Liver (tissue), 9 donors: ENCODE results near the gene RAD51B. TPM values are rescaled to one million over a fixed set of nuclear protein-coding genes. Genes with fewer than 3 reads are reported as not detected.

Experiments used
- DNase-seq: peaks from one replicate; pipeline ENCODE4 v3.0.0-alpha.2; 2017; ENCODE audit warnings: low spot score
- H3K27ac ChIP-seq, 2 donors: one replicate each; pipeline ENCODE4 v1.7.0; 2013; ENCODE audit warnings: inconsistent platforms in 2 of 2, low read length in 2 of 2, control low read depth in 1 of 2, low read depth in 1 of 2, mild to moderate bottlenecking in 1 of 2
- H3K27me3 ChIP-seq, 4 donors: one replicate each; pipeline versions ENCODE4 v1.6.1 to v1.7.0; 2013; ENCODE audit warnings: low read length in 3 of 4, inconsistent platforms in 1 of 4, mild to moderate bottlenecking in 1 of 4, moderate library complexity in 1 of 4; ENCODE audit not compliant: control insufficient read depth in 4 of 4, insufficient read depth in 4 of 4
- H3K36me3 ChIP-seq, 4 donors: one replicate each; pipeline versions ENCODE4 v1.6.1 to v1.7.0; 2013; ENCODE audit warnings: low read length in 3 of 4, mild to moderate bottlenecking in 3 of 4, low read depth in 1 of 4, moderate library complexity in 1 of 4; ENCODE audit not compliant: control insufficient read depth in 4 of 4, insufficient read depth in 3 of 4
- H3K4me1 ChIP-seq, 4 donors: one replicate each; pipeline versions ENCODE4 v1.6.1 to v1.7.0; 2013; ENCODE audit warnings: low read length in 3 of 4, mild to moderate bottlenecking in 3 of 4, moderate library complexity in 1 of 4; ENCODE audit not compliant: control insufficient read depth in 4 of 4, insufficient read depth in 4 of 4
- H3K4me3 ChIP-seq, 3 donors: one replicate each; pipeline versions ENCODE4 v1.6.1 to v1.7.0; 2013; ENCODE audit warnings: low read length in 3 of 3, control low read depth in 1 of 3, low read depth in 1 of 3, mild to moderate bottlenecking in 1 of 3
- H3K9ac ChIP-seq, 2 donors: one replicate each; pipeline ENCODE4 v1.7.0; 2013; ENCODE audit warnings: low read length in 2 of 2, mild to moderate bottlenecking in 2 of 2, moderate library complexity in 2 of 2, control low read depth in 1 of 2, low read depth in 1 of 2
- H3K9me3 ChIP-seq, 4 donors: one replicate each; pipeline versions ENCODE4 v1.6.1 to v1.7.0; 2013; ENCODE audit warnings: low read length in 3 of 4; ENCODE audit not compliant: control insufficient read depth in 4 of 4
- FOXA2 ChIP-seq: IDR thresholded peaks from 2 replicates; pipeline ENCODE4 v1.6.1; 2016; ENCODE audit warnings: antibody characterized with exemption
- HNF4A ChIP-seq, 2 donors: conservative IDR thresholded peaks; 2 replicates each; pipeline ENCODE4 v1.6.1; 2016; ENCODE audit warnings: antibody characterized with exemption in 2 of 2, mild to moderate bottlenecking in 2 of 2
- NR2F2 ChIP-seq: IDR thresholded peaks from 2 replicates; pipeline ENCODE4 v1.6.1; 2016; ENCODE audit warnings: antibody characterized with exemption
- RAD21 ChIP-seq, 2 donors: IDR thresholded peaks; 2 replicates each; pipeline ENCODE4 v1.6.1; 2016; ENCODE audit warnings: antibody characterized with exemption in 2 of 2, mild to moderate bottlenecking in 2 of 2
- RXRA ChIP-seq, 2 donors: IDR thresholded peaks; 2 replicates each; pipeline ENCODE4 v1.6.1; 2017 to 2018; ENCODE audit warnings: antibody characterized with exemption in 2 of 2, mild to moderate bottlenecking in 1 of 2
- SP1 ChIP-seq: IDR thresholded peaks from 2 replicates; pipeline ENCODE4 v1.6.1; 2018; ENCODE audit warnings: antibody characterized with exemption, mild to moderate bottlenecking
- TAF1 ChIP-seq: conservative IDR thresholded peaks from 2 replicates; pipeline ENCODE4 v1.6.1; 2016; ENCODE audit warnings: antibody characterized with exemption, mild to moderate bottlenecking
- YY1 ChIP-seq: IDR thresholded peaks from 2 replicates; pipeline ENCODE4 v1.6.1; 2016; ENCODE audit warnings: antibody characterized with exemption, mild to moderate bottlenecking
- WGBS: extraction: QIAGEN DNeasy Blood & Tissue Kit; methylation state at CpG from one replicate; pipeline ENCODE4 v1.1.7; 2013; 5-methylcytosine and 5-hydroxymethylcytosine counted together
- polyA plus RNA-seq, 2 donors: library from polyadenylated mRNA; stranded (reverse) in 1 of 2; unstranded in 1 of 2; fragments of 200-250 nt in 1 of 2; fragments of >200 nt in 1 of 2; fragmentation: Nextera tagmentation in 1 of 2; extraction: Ambion mirVana in 1 of 2; gene quantifications; one replicate each; pipeline versions ENCODE4 v1.2.1 to v1.2.3, GENCODE V29; 2013 to 2015
- total RNA-seq, 2 donors: library from RNA; depleted of rRNA; stranded (reverse); fragments of >200 nt; gene quantifications; one replicate each; pipeline ENCODE4 v1.2.3, GENCODE V29; 2014
- TF ChIP-seq, protein P1 (sequence below): IDR thresholded peaks from 2 replicates; pipeline ENCODE4 v1.6.1; 2016; ENCODE audit warnings: antibody characterized with exemption, mild to moderate bottlenecking
- TF ChIP-seq, protein P2 (sequence below): IDR thresholded peaks from 2 replicates; pipeline ENCODE4 v1.6.1; 2016; ENCODE audit warnings: antibody characterized with exemption
- TF ChIP-seq, protein P3 (sequence below): IDR thresholded peaks from 2 replicates; pipeline ENCODE4 v1.6.1; 2016; ENCODE audit warnings: antibody characterized with exemption
- TF ChIP-seq, protein P4 (sequence below): IDR thresholded peaks from 2 replicates; pipeline ENCODE4 v1.6.1; 2016; ENCODE audit warnings: antibody characterized with exemption
- donor health status: healthy.
- donor health status: healthy.
- donor health status: healthy.
- donor health status: healthy.
- donor health status: healthy.

Gene RAD51B
- total and polyA plus RNA-seq, 4 donors: 0.81 to 12.9 (median 2.4) TPM

DNA sequence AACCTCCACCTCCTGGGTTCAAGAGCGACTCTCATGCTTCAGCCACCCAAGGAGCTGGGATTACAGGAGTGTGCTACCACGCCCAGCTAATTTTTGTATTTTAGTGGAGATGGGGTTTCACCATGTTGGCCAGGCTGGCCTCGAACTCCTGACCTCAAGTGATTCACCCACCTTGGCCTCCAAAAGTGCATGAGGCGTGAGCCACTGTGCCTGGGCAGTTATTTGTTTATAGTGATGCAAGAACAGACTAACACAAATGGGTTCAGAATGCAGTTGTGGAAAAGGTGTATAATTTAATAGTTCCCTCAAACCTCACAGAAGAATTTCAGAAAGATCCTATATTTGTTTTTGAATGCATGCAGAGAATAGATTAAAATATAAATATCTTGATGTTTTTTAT is 526.2 kb downstream of the RAD51B start:
- Histone ChIP-seq H3K4me3 (no peak overlapping the region), H3K4me1 (no peaks in the 10 kb centered on the region), H3K9ac (no peak overlapping the region), H3K36me3 (no peaks in the 10 kb centered on the region), H3K27me3 (no peaks in the 10 kb centered on the region), H3K27ac (no peak overlapping the region), H3K9me3 (no peaks in the 10 kb centered on the region)
- WGBS: 96% methylated on average over 4 of the region's 4 CpGs
- no peak for TF ChIP-seq RXRA (IDR thresholded peaks at IDR 0.05)
- TF ChIP-seq, protein P1, sequence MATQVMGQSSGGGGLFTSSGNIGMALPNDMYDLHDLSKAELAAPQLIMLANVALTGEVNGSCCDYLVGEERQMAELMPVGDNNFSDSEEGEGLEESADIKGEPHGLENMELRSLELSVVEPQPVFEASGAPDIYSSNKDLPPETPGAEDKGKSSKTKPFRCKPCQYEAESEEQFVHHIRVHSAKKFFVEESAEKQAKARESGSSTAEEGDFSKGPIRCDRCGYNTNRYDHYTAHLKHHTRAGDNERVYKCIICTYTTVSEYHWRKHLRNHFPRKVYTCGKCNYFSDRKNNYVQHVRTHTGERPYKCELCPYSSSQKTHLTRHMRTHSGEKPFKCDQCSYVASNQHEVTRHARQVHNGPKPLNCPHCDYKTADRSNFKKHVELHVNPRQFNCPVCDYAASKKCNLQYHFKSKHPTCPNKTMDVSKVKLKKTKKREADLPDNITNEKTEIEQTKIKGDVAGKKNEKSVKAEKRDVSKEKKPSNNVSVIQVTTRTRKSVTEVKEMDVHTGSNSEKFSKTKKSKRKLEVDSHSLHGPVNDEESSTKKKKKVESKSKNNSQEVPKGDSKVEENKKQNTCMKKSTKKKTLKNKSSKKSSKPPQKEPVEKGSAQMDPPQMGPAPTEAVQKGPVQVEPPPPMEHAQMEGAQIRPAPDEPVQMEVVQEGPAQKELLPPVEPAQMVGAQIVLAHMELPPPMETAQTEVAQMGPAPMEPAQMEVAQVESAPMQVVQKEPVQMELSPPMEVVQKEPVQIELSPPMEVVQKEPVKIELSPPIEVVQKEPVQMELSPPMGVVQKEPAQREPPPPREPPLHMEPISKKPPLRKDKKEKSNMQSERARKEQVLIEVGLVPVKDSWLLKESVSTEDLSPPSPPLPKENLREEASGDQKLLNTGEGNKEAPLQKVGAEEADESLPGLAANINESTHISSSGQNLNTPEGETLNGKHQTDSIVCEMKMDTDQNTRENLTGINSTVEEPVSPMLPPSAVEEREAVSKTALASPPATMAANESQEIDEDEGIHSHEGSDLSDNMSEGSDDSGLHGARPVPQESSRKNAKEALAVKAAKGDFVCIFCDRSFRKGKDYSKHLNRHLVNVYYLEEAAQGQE: no peak
- no peak for DNase-seq

DNA sequence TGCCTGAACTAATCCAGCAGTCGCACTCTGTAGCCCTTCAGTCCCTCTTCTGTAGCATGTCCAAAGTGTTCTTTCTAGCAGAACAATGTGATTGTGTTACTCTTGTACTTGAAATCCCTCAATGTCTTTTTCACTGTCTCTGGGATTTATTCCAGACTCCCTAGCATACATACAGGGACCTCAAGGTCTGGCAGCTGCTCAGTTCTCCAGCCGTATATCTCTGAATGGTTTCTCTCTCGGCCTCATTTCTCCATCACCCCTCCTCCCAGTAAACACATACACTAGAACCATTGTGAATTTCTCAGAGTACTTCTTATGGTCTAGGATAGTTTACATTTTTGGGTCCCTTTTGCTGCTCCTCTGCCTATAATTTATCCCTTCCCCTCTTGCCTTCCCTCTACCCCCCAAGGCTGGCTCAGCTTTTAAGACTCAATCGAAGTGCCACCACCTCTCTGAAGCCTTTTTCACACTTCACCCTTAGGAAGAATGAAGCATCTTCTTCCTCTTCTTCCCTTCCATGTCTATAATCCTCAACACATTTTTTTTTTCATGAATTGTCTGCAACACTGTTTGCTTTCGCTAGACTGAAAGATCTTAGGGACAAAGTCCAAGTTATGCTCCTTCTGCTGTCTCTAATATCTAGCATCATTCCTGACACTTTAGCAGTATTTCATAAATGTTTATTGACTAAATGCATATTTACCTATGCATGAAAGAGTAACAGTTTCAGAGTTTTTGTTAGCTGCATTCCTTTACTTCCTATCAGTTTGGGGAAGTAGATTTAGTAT is 527.2 kb downstream of the RAD51B start:
- Histone ChIP-seq H3K27ac (no peak overlapping the region), H3K27me3 (no peaks in the 10 kb centered on the region), H3K9ac (no peak overlapping the region), H3K4me1 (no peaks in the 10 kb centered on the region), H3K4me3 (no peak overlapping the region), H3K36me3 (no peaks in the 10 kb centered on the region), H3K9me3 (no peaks in the 10 kb centered on the region)
- TF ChIP-seq NR2F2 (no peak), SP1 (no peak)
- WGBS: 95% methylated on average over 5 of the region's 5 CpGs
- DNase-seq: no peak

DNA sequence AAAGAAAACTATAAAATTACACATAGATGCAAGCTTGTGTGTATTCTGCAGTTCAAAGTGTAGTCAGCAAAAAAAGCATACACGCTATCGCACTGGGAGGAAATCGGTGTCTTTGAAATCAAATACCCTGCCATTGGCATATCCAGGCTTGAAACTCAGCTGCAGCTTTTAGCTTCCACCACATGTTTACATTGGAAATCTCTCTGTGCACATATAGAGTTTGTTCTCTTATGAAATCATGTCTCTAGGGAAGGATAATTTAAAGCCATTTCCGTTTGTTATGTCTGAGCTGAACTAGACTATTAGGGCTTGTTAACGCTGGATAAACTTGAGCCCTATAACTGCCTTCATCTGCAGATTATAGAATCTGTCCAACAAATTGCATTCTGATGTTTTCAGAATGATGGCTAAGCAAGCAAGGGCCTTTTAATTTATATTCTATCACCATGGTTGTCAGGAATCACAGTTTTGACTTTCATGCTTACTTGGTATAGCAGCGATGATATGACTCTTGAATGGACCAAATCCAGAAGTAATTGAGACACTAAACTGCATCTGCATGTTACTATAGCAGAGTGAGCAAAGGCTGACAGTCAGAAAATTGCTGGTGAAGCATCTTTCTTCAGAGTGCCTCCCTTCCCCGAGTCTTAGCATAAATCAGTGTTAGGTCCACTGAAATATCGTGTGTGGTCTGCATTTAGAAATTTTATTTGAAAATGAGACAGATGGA is 530.5 kb downstream of the RAD51B start:
- Histone ChIP-seq H3K27me3 (no peaks in the 10 kb centered on the region), H3K27ac (no peak overlapping the region)
- 66% methylated on average over 8 of the region's 8 CpGs for WGBS

DNA sequence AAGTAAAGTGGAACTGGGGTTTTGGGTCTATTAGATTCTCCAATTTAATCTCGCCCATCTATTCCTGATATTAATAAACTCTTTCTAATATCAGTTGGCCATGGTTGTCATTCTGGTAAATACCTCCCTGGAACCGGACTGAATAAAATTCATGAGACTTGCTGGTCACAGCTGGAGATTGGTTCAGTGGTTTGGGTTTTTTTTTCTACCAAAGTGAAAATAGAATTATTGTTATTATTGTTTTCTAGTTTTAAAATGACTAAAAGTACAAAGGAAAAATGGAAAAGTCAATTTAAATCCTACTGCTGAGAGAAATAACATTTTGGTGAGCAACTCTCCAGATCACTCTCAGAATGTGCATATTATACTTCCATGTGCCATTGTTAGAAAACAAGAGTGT is 535.8 kb downstream of the RAD51B start:
- H3K27me3 ChIP-seq: no peaks in the 10 kb centered on the region
- H3K9me3 ChIP-seq: no peaks in the 10 kb centered on the region
- WGBS: 94% methylated on average over 2 of the region's 2 CpGs
- no peaks in the 10 kb centered on the region for H3K4me1 ChIP-seq
- H3K9ac ChIP-seq: no peak overlapping the region
- no peak overlapping the region for H3K27ac ChIP-seq
- no peak for DNase-seq
- H3K36me3 ChIP-seq: no peaks in the 10 kb centered on the region
- H3K4me3 ChIP-seq: no peak overlapping the region
- TF ChIP-seq, protein P2, sequence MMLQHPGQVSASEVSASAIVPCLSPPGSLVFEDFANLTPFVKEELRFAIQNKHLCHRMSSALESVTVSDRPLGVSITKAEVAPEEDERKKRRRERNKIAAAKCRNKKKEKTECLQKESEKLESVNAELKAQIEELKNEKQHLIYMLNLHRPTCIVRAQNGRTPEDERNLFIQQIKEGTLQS: no peak
- TF ChIP-seq, protein P3, sequence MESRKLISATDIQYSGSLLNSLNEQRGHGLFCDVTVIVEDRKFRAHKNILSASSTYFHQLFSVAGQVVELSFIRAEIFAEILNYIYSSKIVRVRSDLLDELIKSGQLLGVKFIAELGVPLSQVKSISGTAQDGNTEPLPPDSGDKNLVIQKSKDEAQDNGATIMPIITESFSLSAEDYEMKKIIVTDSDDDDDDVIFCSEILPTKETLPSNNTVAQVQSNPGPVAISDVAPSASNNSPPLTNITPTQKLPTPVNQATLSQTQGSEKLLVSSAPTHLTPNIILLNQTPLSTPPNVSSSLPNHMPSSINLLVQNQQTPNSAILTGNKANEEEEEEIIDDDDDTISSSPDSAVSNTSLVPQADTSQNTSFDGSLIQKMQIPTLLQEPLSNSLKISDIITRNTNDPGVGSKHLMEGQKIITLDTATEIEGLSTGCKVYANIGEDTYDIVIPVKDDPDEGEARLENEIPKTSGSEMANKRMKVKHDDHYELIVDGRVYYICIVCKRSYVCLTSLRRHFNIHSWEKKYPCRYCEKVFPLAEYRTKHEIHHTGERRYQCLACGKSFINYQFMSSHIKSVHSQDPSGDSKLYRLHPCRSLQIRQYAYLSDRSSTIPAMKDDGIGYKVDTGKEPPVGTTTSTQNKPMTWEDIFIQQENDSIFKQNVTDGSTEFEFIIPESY: no peak
- TF ChIP-seq SP1 (no peak), RAD21 (IDR thresholded peaks at IDR 0.05) (no peak), HNF4A (conservative IDR thresholded peaks at IDR 0.05) (no peak)
- TF ChIP-seq, protein P4, sequence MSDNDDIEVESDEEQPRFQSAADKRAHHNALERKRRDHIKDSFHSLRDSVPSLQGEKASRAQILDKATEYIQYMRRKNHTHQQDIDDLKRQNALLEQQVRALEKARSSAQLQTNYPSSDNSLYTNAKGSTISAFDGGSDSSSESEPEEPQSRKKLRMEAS: no peak

More for the DNA sequence above, 530.5 kb downstream of the RAD51B start:
- Histone ChIP-seq H3K4me1 (no peaks in the 10 kb centered on the region), H3K36me3 (no peaks in the 10 kb centered on the region), H3K9ac (no peak overlapping the region), H3K9me3 (no peaks in the 10 kb centered on the region), H3K4me3 (no peak overlapping the region)
- no peak for DNase-seq
- TF ChIP-seq, protein P2: no peak
- TF ChIP-seq YY1 (no peak), NR2F2 (no peak), RXRA (IDR thresholded peaks at IDR 0.05) (no peak), FOXA2 (no peak), TAF1 (no peak), SP1 (no peak)
